SK-N-SH treated with all-trans-retinoic acid at 6 μM for 48 hours (cell line): Measurements from ENCODE around the gene ANO5.

Source experiments
- ATAC-seq: fragments of 200-7000 bp; cut with Tn5 transposase; 3 replicates; pipeline ENCODE4 v1.9.1; 2020; ENCODE audit warnings: mild to moderate bottlenecking, moderate library complexity
- BACH2 ChIP-seq: fragments of 250-450 bp; sonication (Bioruptor Pico); IDR thresholded peaks from 2 replicates; pipeline ENCODE4 v1.9.0; 2021; ENCODE audit warnings: mild to moderate bottlenecking, borderline replicate concordance
- CREB5 ChIP-seq: fragments of 250-450 bp; sonication (Bioruptor Pico); IDR thresholded peaks from 2 replicates; pipeline ENCODE4 v1.5.1; 2020; ENCODE audit warnings: low read depth, mild to moderate bottlenecking, moderate library complexity
- CSDC2 ChIP-seq: fragments of 250-450 bp; sonication (Bioruptor Pico); IDR thresholded peaks from 2 replicates; pipeline ENCODE4 v1.5.0; 2020; ENCODE audit warnings: mild to moderate bottlenecking, moderate library complexity
- CSRNP3 ChIP-seq: fragments of 250-450 bp; sonication (Bioruptor Pico); IDR thresholded peaks from 2 replicates; pipeline ENCODE4 v1.5.1; 2021; ENCODE audit warnings: mild to moderate bottlenecking, moderate library complexity
- ESRRG ChIP-seq: fragments of 250-450 bp; sonication (Bioruptor Pico); IDR thresholded peaks from 2 replicates; pipeline ENCODE4 v1.6.1; 2021; ENCODE audit warnings: mild to moderate bottlenecking
- GLIS3 ChIP-seq: fragments of 250-450 bp; sonication (Bioruptor Pico); IDR thresholded peaks from 2 replicates; pipeline ENCODE4 v1.5.0; 2020; ENCODE audit warnings: mild to moderate bottlenecking, moderate library complexity
- ISL1 ChIP-seq: fragments of 250-450 bp; sonication (Bioruptor Pico); IDR thresholded peaks from 2 replicates; pipeline ENCODE4 v2.1.2; 2022; ENCODE audit warnings: mild to moderate bottlenecking, moderate library complexity
- POU6F1 ChIP-seq: fragments of 250-450 bp; sonication (Bioruptor Pico); IDR thresholded peaks from 2 replicates; pipeline ENCODE4 v1.8.0; 2021; ENCODE audit warnings: low read depth, mild to moderate bottlenecking, moderate library complexity, borderline replicate concordance
- PPARA ChIP-seq: fragments of 250-450 bp; sonication (Bioruptor Pico); IDR thresholded peaks from 2 replicates; pipeline ENCODE4 v1.5.0; 2020; ENCODE audit warnings: mild to moderate bottlenecking, borderline replicate concordance
- RARB ChIP-seq: fragments of 250-450 bp; sonication (Bioruptor Pico); IDR thresholded peaks from 2 replicates; pipeline ENCODE4 v1.8.0; 2021; ENCODE audit warnings: mild to moderate bottlenecking, moderate library complexity
- SNAI2 ChIP-seq: fragments of 250-450 bp; sonication (Bioruptor Pico); IDR thresholded peaks from 2 replicates; pipeline ENCODE4 v1.5.0; 2020; ENCODE audit warnings: mild to moderate bottlenecking, moderate library complexity
- TOX ChIP-seq: fragments of 250-450 bp; sonication (Bioruptor Pico); IDR thresholded peaks from 2 replicates; pipeline ENCODE4 v1.8.0; 2021; ENCODE audit warnings: mild to moderate bottlenecking, moderate library complexity, borderline replicate concordance
- TSHZ2 ChIP-seq: fragments of 250-450 bp; sonication (Bioruptor Pico); IDR thresholded peaks from 2 replicates; pipeline ENCODE4 v1.5.0; 2020; ENCODE audit warnings: mild to moderate bottlenecking, moderate library complexity
- ZC3H10 ChIP-seq: fragments of 250-450 bp; sonication (Bioruptor Pico); IDR thresholded peaks from 2 replicates; pipeline ENCODE4 v1.5.1; 2021; ENCODE audit warnings: mild to moderate bottlenecking, moderate library complexity
- ZFP3 ChIP-seq: fragments of 250-450 bp; sonication (Bioruptor Pico); IDR thresholded peaks from 2 replicates; pipeline ENCODE4 v1.5.0; 2020; ENCODE audit warnings: mild to moderate bottlenecking, moderate library complexity
- ZFP30 ChIP-seq: fragments of 450-650 bp; formaldehyde crosslinking; IDR thresholded peaks from 2 replicates; pipeline ENCODE4 v1.5.0; 2022; ENCODE audit warnings: mild to moderate bottlenecking, moderate library complexity
- ZNF565 ChIP-seq: fragments of 450-650 bp; formaldehyde crosslinking; conservative IDR thresholded peaks from 2 replicates; pipeline ENCODE4 v1.5.0; 2020; ENCODE audit warnings: low read depth, mild to moderate bottlenecking, moderate library complexity
- ZNF8 ChIP-seq: fragments of 450-650 bp; formaldehyde crosslinking; IDR thresholded peaks from 2 replicates; pipeline ENCODE4 v1.5.0; 2020; ENCODE audit warnings: mild to moderate bottlenecking, moderate library complexity

ANO5 gene

GRCh38 chr11:22331771-22332170 lies 138.9 kb downstream of the ANO5 start:
- no peak for ATAC-seq
- TF ChIP-seq TOX (CRISPR knock-in tag) (no peak), ZFP3 (CRISPR knock-in tag) (no peak), SNAI2 (CRISPR knock-in tag) (no peak), ZC3H10 (CRISPR knock-in tag) (no peak), ZNF565 (CRISPR knock-in tag) (no peak), BACH2 (no peak), GLIS3 (no peak), CSDC2 (CRISPR knock-in tag) (no peak), PPARA (CRISPR knock-in tag) (no peak), ESRRG (no peak), ZFP30 (CRISPR knock-in tag) (no peak), CREB5 (CRISPR knock-in tag) (no peak), ZNF8 (CRISPR knock-in tag) (no peak), TSHZ2 (no peak), ISL1 (CRISPR knock-in tag) (no peak), RARB (no peak), CSRNP3 (CRISPR knock-in tag) (no peak), POU6F1 (CRISPR knock-in tag) (no peak)
